Spleen (tissue), 11 donors: ENCODE data around the gene ARL6IP4. TPM values are rescaled to one million over a fixed set of nuclear protein-coding genes. Genes with fewer than 3 reads are reported as not detected.

Experiments used
- DNase-seq: peaks from one replicate; pipeline ENCODE4 v3.0.0-alpha.2; 2020
- H3K27ac ChIP-seq, 8 donors: fragments of 200-600 bp; sonication (generic) in 7 of 8; 1 replicate in 4 of 8; 2 replicates in 4 of 8; pipeline versions ENCODE4 v1.5.0 to v1.8.0; 2016 to 2021; ENCODE audit warnings: inconsistent platforms in 4 of 8, mild to moderate bottlenecking in 4 of 8, moderate library complexity in 1 of 8
- H3K27me3 ChIP-seq, 7 donors: fragments of 200-600 bp; sonication (generic) in 6 of 7; replicated peaks in 1 of 7; 1 replicate in 4 of 7; 2 replicates in 3 of 7; pipeline versions ENCODE4 v1.5.0 to v1.8.0; 2016 to 2021; ENCODE audit warnings: inconsistent platforms in 3 of 7, mild to moderate bottlenecking in 1 of 7
- H3K36me3 ChIP-seq, 6 donors: fragments of 200-600 bp; sonication (generic) in 5 of 6; 1 replicate in 4 of 6; 2 replicates in 2 of 6; pipeline versions ENCODE4 v1.5.0 to v1.8.0; 2016 to 2021; ENCODE audit warnings: inconsistent platforms in 2 of 6
- H3K4me1 ChIP-seq, 6 donors: fragments of 200-600 bp; sonication (generic) in 5 of 6; 1 replicate in 3 of 6; 2 replicates in 3 of 6; pipeline versions ENCODE4 v1.5.0 to v1.8.0; 2016 to 2021; ENCODE audit warnings: inconsistent platforms in 3 of 6
- H3K4me3 ChIP-seq, 8 donors: fragments of 200-600 bp; sonication (generic) in 7 of 8; 1 replicate in 4 of 8; 2 replicates in 4 of 8; pipeline versions ENCODE4 v1.5.0 to v1.8.0; 2016 to 2021; ENCODE audit warnings: inconsistent platforms in 4 of 8, mild to moderate bottlenecking in 4 of 8, moderate library complexity in 2 of 8
- H3K9me3 ChIP-seq, 8 donors: fragments of 200-600 bp; sonication (generic) in 7 of 8; 1 replicate in 4 of 8; 2 replicates in 4 of 8; pipeline versions ENCODE4 v1.5.0 to v1.8.0; 2016 to 2021; ENCODE audit warnings: inconsistent platforms in 4 of 8
- POLR2A ChIP-seq, 3 donors: fragments of 450-650 bp; IDR thresholded peaks; one replicate each; pipeline ENCODE4 v1.5.1; 2017; ENCODE audit warnings: antibody characterized with exemption in 3 of 3, mild to moderate bottlenecking in 1 of 3
- POLR2AphosphoS5 ChIP-seq, 3 donors: sonication (generic); formaldehyde crosslinking; IDR thresholded peaks; one replicate each; pipeline ENCODE4 v1.5.1; 2017; ENCODE audit warnings: antibody characterized with exemption in 3 of 3
- WGBS, 5 donors: extraction: QIAGEN DNeasy Blood & Tissue Kit in 3 of 5; methylation state at CpG; one replicate each; pipeline versions ENCODE4 v1.1.5 to v1.1.7; 2013 to 2018; 5-methylcytosine and 5-hydroxymethylcytosine counted together
- intact Hi-C: fragments of 100-400 bp; cut with DNase I; formaldehyde crosslinking; loops from one replicate; pipeline ENCODE4 v1.15.0; 2023; ENCODE audit warnings: low total_unique reads
- polyA plus RNA-seq, 3 donors: library from polyadenylated mRNA; stranded (reverse); fragments of 200-250 nt; gene quantifications; one replicate each; pipeline ENCODE4 v1.2.1, GENCODE V29; 2013
- total RNA-seq, 7 donors: library from RNA; depleted of rRNA in 3 of 7; stranded (reverse); fragments of >200 nt in 3 of 7; fragmentation: NEBNext Ultra II Directional in 4 of 7; extraction: Animal tissue kit (Norgen Biotek cat#: 25700) in 4 of 7; gene quantifications; one replicate each; pipeline versions ENCODE4 v1.1.0 to v1.2.1, GENCODE V29; 2016 to 2021
- TF ChIP-seq, protein P1 (sequence below), 11 experiments: fragments of 200-600 bp in 7 of 11; fragments of 450-650 bp in 4 of 11; sonication (generic) in 4 of 11; IDR thresholded peaks in 8 of 11; conservative IDR thresholded peaks in 3 of 11; 1 replicate in 7 of 11; 2 replicates in 4 of 11; pipeline versions ENCODE4 v1.4.0 to v1.8.0; 2016 to 2021; ENCODE audit warnings: antibody characterized with exemption in 11 of 11, inconsistent platforms in 4 of 11, mild to moderate bottlenecking in 1 of 11
- donor health status: healthy with polysubstance abuse.
- donor health status: DM: no; HTN: no; CAD: no; lungs with moderate emphysema.
- donor health status: DM: no; HTN: no; CAD: no.
- donor health status: Bipolar disorder and iron deficiency.
- donor health status: healthy.
- donor health status: DM: no; HTN: no; CAD: no.
- donor health status: DM: yes; HTN: yes; CAD: no.

Gene ARL6IP4
- total and polyA plus RNA-seq, 10 donors: 150 to 419 (median 197) TPM

DNA sequence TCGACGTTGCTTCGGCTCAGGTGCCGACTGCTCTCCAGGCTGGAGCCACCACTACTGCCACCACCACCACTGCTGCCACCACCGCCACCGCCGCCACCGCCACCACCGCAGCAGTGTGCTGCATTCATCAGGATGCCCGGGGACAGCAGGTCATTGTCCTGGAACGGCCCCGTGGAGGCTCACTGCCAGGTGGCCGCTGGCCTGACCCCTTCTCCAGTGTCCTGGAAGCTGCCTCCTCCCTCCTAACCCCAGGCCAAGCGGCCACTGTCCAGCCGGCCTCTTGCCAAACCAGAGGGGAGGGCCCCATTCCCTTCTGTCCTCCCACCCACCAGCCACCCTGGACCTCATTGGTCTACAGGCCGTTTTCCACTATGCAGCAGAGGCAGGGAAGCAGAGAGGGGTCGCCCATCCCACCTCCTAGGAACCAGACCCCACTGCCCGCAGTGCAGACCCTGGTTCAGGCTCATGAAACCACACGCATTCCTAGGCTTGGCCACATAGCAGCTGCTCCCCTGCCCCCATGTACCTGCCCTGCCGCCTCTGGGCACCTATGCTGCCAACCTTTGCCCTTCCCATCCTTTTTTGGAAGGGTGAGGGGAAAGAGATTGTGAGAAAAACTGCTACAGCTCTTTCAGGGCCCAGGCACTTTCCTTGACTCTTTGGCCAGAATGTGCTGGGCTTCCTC, 15.2 kb downstream of the ARL6IP4 start:
- peaks cover 0 to 45% (median 5%) of the 10 kb centered on the region in 6 donors for H3K36me3 ChIP-seq
- no peak overlapping the region for H3K4me3 ChIP-seq
- intact Hi-C loops: no loop called here
- no peaks in the 10 kb centered on the region for H3K27me3 ChIP-seq
- peaks cover 0 to 6% (median 0%) of the 10 kb centered on the region in 6 donors for H3K4me1 ChIP-seq
- TF ChIP-seq POLR2AphosphoS5 (IDR thresholded peaks at IDR 0.05): peak; percentile 18 to 79 (median 75)
- TF ChIP-seq, protein P1, sequence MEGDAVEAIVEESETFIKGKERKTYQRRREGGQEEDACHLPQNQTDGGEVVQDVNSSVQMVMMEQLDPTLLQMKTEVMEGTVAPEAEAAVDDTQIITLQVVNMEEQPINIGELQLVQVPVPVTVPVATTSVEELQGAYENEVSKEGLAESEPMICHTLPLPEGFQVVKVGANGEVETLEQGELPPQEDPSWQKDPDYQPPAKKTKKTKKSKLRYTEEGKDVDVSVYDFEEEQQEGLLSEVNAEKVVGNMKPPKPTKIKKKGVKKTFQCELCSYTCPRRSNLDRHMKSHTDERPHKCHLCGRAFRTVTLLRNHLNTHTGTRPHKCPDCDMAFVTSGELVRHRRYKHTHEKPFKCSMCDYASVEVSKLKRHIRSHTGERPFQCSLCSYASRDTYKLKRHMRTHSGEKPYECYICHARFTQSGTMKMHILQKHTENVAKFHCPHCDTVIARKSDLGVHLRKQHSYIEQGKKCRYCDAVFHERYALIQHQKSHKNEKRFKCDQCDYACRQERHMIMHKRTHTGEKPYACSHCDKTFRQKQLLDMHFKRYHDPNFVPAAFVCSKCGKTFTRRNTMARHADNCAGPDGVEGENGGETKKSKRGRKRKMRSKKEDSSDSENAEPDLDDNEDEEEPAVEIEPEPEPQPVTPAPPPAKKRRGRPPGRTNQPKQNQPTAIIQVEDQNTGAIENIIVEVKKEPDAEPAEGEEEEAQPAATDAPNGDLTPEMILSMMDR (IDR thresholded peaks at IDR 0.05 in 8 of 11, conservative IDR thresholded peaks at IDR 0.05 in 3 of 11): no peak
- no peak overlapping the region for H3K27ac ChIP-seq
- DNase-seq: peak; percentile 56
- H3K9me3 ChIP-seq: no peaks in the 10 kb centered on the region
- WGBS, 5 donors: 68 to 92% (median 88%) methylated on average over 17 to 20 of the region's 20 CpGs

DNA sequence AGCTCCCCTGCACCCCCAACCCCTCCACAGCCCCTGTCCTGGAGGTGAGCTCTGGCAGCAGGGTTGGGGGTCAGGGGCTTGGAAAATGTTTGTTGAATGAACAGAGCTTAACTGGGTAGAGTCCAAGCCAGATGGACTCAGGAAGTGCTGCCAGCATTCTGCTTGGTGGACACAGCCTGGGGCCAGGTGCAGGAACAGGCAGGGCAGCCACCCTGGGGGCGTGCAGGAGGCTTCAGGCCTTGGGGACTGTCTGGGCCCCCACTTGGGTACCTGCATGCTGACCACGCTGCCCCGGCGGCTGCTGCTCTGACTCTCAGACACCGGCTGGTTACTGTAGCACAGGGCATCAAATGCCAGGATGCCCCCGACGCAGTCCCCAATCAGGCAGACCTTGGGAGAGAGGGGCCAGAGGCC, 15.7 kb downstream of the ARL6IP4 start:
- WGBS, 5 donors: 86 to 97% (median 92%) methylated on average over 7 of the region's 7 CpGs; no CpG with 5 or more reads in 1 of the 5 donors
- H3K27ac ChIP-seq: no peak overlapping the region
- intact Hi-C loops: no loop called here
- H3K4me1 ChIP-seq: peaks cover 0 to 6% (median 0%) of the 10 kb centered on the region in 6 donors
- peaks cover 0 to 46% (median 5%) of the 10 kb centered on the region in 6 donors for H3K36me3 ChIP-seq
- H3K4me3 ChIP-seq: no peak overlapping the region
- TF ChIP-seq, protein P1 (IDR thresholded peaks at IDR 0.05 in 8 of 11, conservative IDR thresholded peaks at IDR 0.05 in 3 of 11): no peak
- no peak for TF ChIP-seq POLR2AphosphoS5 (IDR thresholded peaks at IDR 0.05)
- no peak for TF ChIP-seq POLR2A (IDR thresholded peaks at IDR 0.05)
- DNase-seq: peak; percentile 47
- H3K9me3 ChIP-seq: no peaks in the 10 kb centered on the region
- no peaks in the 10 kb centered on the region for H3K27me3 ChIP-seq

DNA sequence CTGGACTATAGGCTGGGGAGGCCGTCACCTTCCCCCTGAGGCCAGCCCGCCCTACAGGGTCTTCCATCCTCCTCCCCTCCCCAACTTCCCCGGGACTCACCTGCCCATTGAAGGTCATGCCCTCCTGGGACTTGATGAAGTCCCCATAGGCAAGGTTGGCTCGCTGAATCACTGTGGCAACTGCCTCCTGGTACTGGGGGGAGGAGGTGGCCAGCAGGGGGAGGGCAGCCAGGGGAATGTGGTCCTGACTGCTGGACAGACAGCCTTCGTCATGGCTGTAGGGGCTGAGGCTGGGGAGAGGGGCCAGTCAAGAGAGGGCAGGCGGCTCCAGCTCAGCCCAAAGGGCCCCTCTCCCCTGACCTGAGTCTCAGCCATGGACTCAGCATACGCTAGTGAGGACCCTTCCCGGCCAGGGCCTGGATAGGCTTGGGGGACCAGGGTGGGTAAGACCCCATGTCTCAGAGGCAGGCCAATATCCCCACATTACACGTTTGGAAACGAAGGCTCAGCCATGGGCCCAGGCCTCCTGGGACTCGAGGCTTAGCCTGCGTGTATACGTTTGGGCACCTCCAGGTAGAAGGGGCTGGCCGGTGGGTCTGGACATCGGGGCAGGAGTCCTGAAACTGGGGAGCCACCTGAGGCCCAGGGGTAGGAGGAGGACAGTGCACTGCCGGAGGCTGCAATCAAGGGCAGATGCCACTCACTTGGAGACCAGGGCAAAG, 16.3 kb downstream of the ARL6IP4 start:
- intact Hi-C loops: no loop called here
- TF ChIP-seq POLR2AphosphoS5 (IDR thresholded peaks at IDR 0.05): no peak
- no peak for TF ChIP-seq POLR2A (IDR thresholded peaks at IDR 0.05)
- TF ChIP-seq, protein P1 (IDR thresholded peaks at IDR 0.05 in 8 of 11, conservative IDR thresholded peaks at IDR 0.05 in 3 of 11): no peak
- H3K36me3 ChIP-seq: peaks cover 0 to 45% (median 5%) of the 10 kb centered on the region in 6 donors
- DNase-seq: peak; percentile 56
- WGBS, 5 donors: 90 to 96% (median 91%) methylated on average over 9 to 16 of the region's 16 CpGs
- peaks cover 0 to 6% (median 0%) of the 10 kb centered on the region in 6 donors for H3K4me1 ChIP-seq
- H3K4me3 ChIP-seq: no peak overlapping the region
- no peak overlapping the region for H3K27ac ChIP-seq
- H3K27me3 ChIP-seq: no peaks in the 10 kb centered on the region
- H3K9me3 ChIP-seq: no peaks in the 10 kb centered on the region
